CD14-positive monocyte (primary cell): Measurements from ENCODE around the gene TTYH3. TPM values are rescaled to one million over a fixed set of nuclear protein-coding genes. Genes with fewer than 3 reads are reported as not detected.
A peak's percentile ranks its signal among the peaks of the same experiment; 100 is the strongest.

Source experiments
- DNase-seq, 3 donors: peaks; one replicate each; pipeline ENCODE4 v3.0.0-alpha.2; 2011 to 2022
- H2AFZ ChIP-seq: 2 replicates; pipeline ENCODE4 v1.6.0; 2012; ENCODE audit warnings: mild to moderate bottlenecking, low read depth, low read length, inconsistent platforms; ENCODE audit not compliant: insufficient read depth, poor library complexity, severe bottlenecking
- H3K27ac ChIP-seq, 2 donors: 1 replicate in 1 of 2; 2 replicates in 1 of 2; pipeline ENCODE4 v1.5.1; 2012 to 2013; ENCODE audit warnings: low read length in 2 of 2, control low read depth in 1 of 2, inconsistent platforms in 1 of 2, low read depth in 1 of 2, mild to moderate bottlenecking in 1 of 2
- H3K27me3 ChIP-seq, 2 donors: one replicate each; pipeline versions ENCODE4 v1.6.0 to v1.6.1; 2011 to 2013; ENCODE audit warnings: low read length in 2 of 2; ENCODE audit not compliant: control insufficient read depth in 2 of 2, insufficient read depth in 2 of 2
- H3K36me3 ChIP-seq, 2 donors: replicated peaks in 1 of 2; 1 replicate in 1 of 2; 2 replicates in 1 of 2; pipeline versions ENCODE4 v1.5.1 to v1.6.1; 2012 to 2013; ENCODE audit warnings: low read length in 2 of 2, control low read depth in 1 of 2, inconsistent platforms in 1 of 2, mild to moderate bottlenecking in 1 of 2; ENCODE audit not compliant: insufficient read depth in 2 of 2, control insufficient read depth in 1 of 2
- H3K4me1 ChIP-seq, 2 donors: 1 replicate in 1 of 2; 2 replicates in 1 of 2; pipeline versions ENCODE4 v1.5.1 to v1.6.1; 2012 to 2013; ENCODE audit warnings: low read length in 2 of 2, control low read depth in 1 of 2, inconsistent platforms in 1 of 2, mild to moderate bottlenecking in 1 of 2, moderate library complexity in 1 of 2; ENCODE audit not compliant: insufficient read depth in 2 of 2, control insufficient read depth in 1 of 2
- H3K4me2 ChIP-seq: replicated peaks from 2 replicates; pipeline ENCODE3; 2012; ENCODE audit warnings: low read length, moderate library complexity, mild to moderate bottlenecking; ENCODE audit not compliant: poor library complexity, severe bottlenecking; ENCODE audit errors: extremely low read depth
- H3K4me3 ChIP-seq, 3 experiments: fragments of 200-600 bp in 1 of 3; sonication (generic) in 1 of 3; replicated peaks in 1 of 3; 1 replicate in 2 of 3; 2 replicates in 1 of 3; pipeline ENCODE4 v1.5.1; 2011 to 2013; ENCODE audit warnings: low read length in 3 of 3, mild to moderate bottlenecking in 3 of 3, control low read depth in 2 of 3, low read depth in 2 of 3, inconsistent platforms in 1 of 3, moderate library complexity in 1 of 3
- H3K79me2 ChIP-seq: 2 replicates; pipeline ENCODE4 v1.6.0; 2012; ENCODE audit warnings: mild to moderate bottlenecking, control low read depth, inconsistent platforms, low read length, moderate library complexity; ENCODE audit not compliant: insufficient read depth
- H3K9ac ChIP-seq: 2 replicates; pipeline ENCODE4 v1.6.0; 2017; ENCODE audit warnings: low read length, mild to moderate bottlenecking; ENCODE audit not compliant: insufficient read depth, poor library complexity, severe bottlenecking
- H3K9me3 ChIP-seq, 2 donors: replicated peaks in 1 of 2; 1 replicate in 1 of 2; 2 replicates in 1 of 2; pipeline versions ENCODE4 v1.5.1 to v1.6.1; 2012 to 2013; ENCODE audit warnings: low read length in 2 of 2, control low read depth in 1 of 2; ENCODE audit not compliant: control insufficient read depth in 1 of 2, insufficient read depth in 1 of 2
- H4K20me1 ChIP-seq: 2 replicates; pipeline ENCODE4 v1.6.0; 2012; ENCODE audit warnings: mild to moderate bottlenecking, low read length, control low read depth, moderate library complexity; ENCODE audit not compliant: insufficient read depth
- H3K27ac Mint-ChIP-seq, 7 donors: one replicate each; pipeline ENCODE4 v1.8.0; 2020; ENCODE audit warnings: mild to moderate bottlenecking in 7 of 7, mixed read lengths in 7 of 7, moderate library complexity in 6 of 7, inconsistent platforms in 2 of 7
- H3K27me3 Mint-ChIP-seq, 3 donors: one replicate each; pipeline ENCODE4 v1.8.0; 2021 to 2022; ENCODE audit warnings: low read depth in 3 of 3, mild to moderate bottlenecking in 3 of 3, mixed read lengths in 3 of 3, moderate library complexity in 3 of 3, inconsistent platforms in 1 of 3
- H3K36me3 Mint-ChIP-seq, 2 donors: one replicate each; pipeline ENCODE4 v1.8.0; 2020; ENCODE audit warnings: mixed read lengths in 2 of 2, inconsistent platforms in 1 of 2, mild to moderate bottlenecking in 1 of 2
- H3K4me1 Mint-ChIP-seq: one replicate; pipeline ENCODE4 v1.8.0; 2020; ENCODE audit warnings: mild to moderate bottlenecking, mixed read lengths
- H3K4me3 Mint-ChIP-seq, 2 donors: one replicate each; pipeline ENCODE4 v1.8.0; 2020; ENCODE audit warnings: mild to moderate bottlenecking in 2 of 2, mixed read lengths in 2 of 2, moderate library complexity in 1 of 2
- H3K9me3 Mint-ChIP-seq, 7 donors: one replicate each; pipeline ENCODE4 v1.8.0; 2020 to 2022; ENCODE audit warnings: mixed read lengths in 7 of 7, mild to moderate bottlenecking in 6 of 7, moderate library complexity in 6 of 7, inconsistent platforms in 2 of 7
- CTCF ChIP-seq: fragments of 200-600 bp; IDR thresholded peaks from one replicate; pipeline ENCODE4 v1.8.0; 2022; ENCODE audit warnings: antibody characterized with exemption, mild to moderate bottlenecking
- WGBS: methylation state at CpG from one replicate; pipeline ENCODE4 v1.1.5; 2013; ENCODE audit warnings: missing lambda C conversion rate; ENCODE audit not compliant: insufficient coverage; 5-methylcytosine and 5-hydroxymethylcytosine counted together
- intact Hi-C, 2 donors: fragments of 100-400 bp; cut with micrococcal nuclease; formaldehyde crosslinking; loops; one replicate each; pipeline versions ENCODE4 v1.15.0 to v1.15.1; 2023
- polyA plus RNA-seq, 3 donors: library from polyadenylated mRNA; depleted of rRNA in 1 of 3; unstranded in 2 of 3; stranded (reverse) in 1 of 3; fragments of 300-500 nt in 2 of 3; fragments of >200 nt in 1 of 3; fragmentation: Illumina TruSeq in 2 of 3; gene quantifications; 1 replicate in 2 of 3; 2 replicates in 1 of 3; pipeline ENCODE4 v1.2.3, GENCODE V29; 2012 to 2021

Gene TTYH3
- polyA plus RNA-seq, 3 donors = 13.4 to 73.5 (median 17.4) TPM

- Histone ChIP-seq H3K4me3 (no peak overlapping the region), H2AFZ (no peak overlapping the region), H3K27ac (no peak overlapping the region), H3K4me1 (peaks cover 0 to 5% of the 10 kb centered on the region in 2 donors), H3K36me3 (peaks cover 18 to 23% of the 10 kb centered on the region in 2 donors), H4K20me1 (peaks cover 43% of the 10 kb centered on the region), H3K79me2 (no peaks in the 10 kb centered on the region), H3K9me3 (no peaks in the 10 kb centered on the region), H3K4me2 (no peak overlapping the region), H3K27me3 (peaks cover 0 to 2% of the 10 kb centered on the region in 2 donors), H3K9ac (no peak overlapping the region)
- Mint-ChIP-seq H3K4me3 (no peak overlapping the region), H3K27me3 (peaks cover 12 to 32% (median 18%) of the 10 kb centered on the region in 3 donors), H3K4me1 (peaks cover 7% of the 10 kb centered on the region), H3K9me3 (peaks cover 0 to 8% (median 0%) of the 10 kb centered on the region in 7 donors), H3K27ac (no peak overlapping the region), H3K36me3 (peaks cover 12 to 21% of the 10 kb centered on the region in 2 donors)
- no peak for DNase-seq
- 59% methylated on average over 27 of the region's 33 CpGs for WGBS
- intact Hi-C loops = no loop called here
- no peak for TF ChIP-seq CTCF
Measured at GRCh38 chr7:2665359-2665791, 33.6 kb downstream of the TTYH3 start.

GRCh38 chr7:2666155-2666554, 34.4 kb downstream of the TTYH3 start:
- peaks cover 0 to 2% of the 10 kb centered on the region in 2 donors for H3K27me3 ChIP-seq
- H2AFZ ChIP-seq = no peak overlapping the region
- no peaks in the 10 kb centered on the region for H3K79me2 ChIP-seq
- H4K20me1 ChIP-seq = peaks cover 36% of the 10 kb centered on the region
- WGBS = 84% methylated on average over 3 of the region's 6 CpGs
- no peak overlapping the region for H3K4me2 ChIP-seq
- peak in 1 of 3 donors; percentile 34 for DNase-seq
- H3K27me3 Mint-ChIP-seq = peaks cover 15 to 40% (median 21%) of the 10 kb centered on the region in 3 donors
- no peak overlapping the region for H3K4me3 ChIP-seq
- no peaks in the 10 kb centered on the region for H3K9me3 ChIP-seq
- H3K27ac ChIP-seq = no peak overlapping the region
- peaks cover 4 to 8% of the 10 kb centered on the region in 2 donors for H3K4me1 ChIP-seq
- H3K9ac ChIP-seq = no peak overlapping the region
- peaks cover 14% of the 10 kb centered on the region for H3K4me1 Mint-ChIP-seq
- peaks cover 12 to 17% of the 10 kb centered on the region in 2 donors for H3K36me3 ChIP-seq
- H3K4me3 Mint-ChIP-seq = no peak overlapping the region
- H3K9me3 Mint-ChIP-seq = peaks cover 0 to 8% (median 0%) of the 10 kb centered on the region in 7 donors
- peaks cover 12 to 17% of the 10 kb centered on the region in 2 donors for H3K36me3 Mint-ChIP-seq
- no peak for TF ChIP-seq CTCF
- no peak overlapping the region for H3K27ac Mint-ChIP-seq
- intact Hi-C loops = no loop called here
